Measurements from ENCODE around the gene ASTL. TPM values are rescaled to one million over a fixed set of nuclear protein-coding genes. Genes with fewer than 3 reads are reported as not detected.

The ASTL gene
- total RNA-seq, 4 donors from 2014 or later: not detected

DNA sequence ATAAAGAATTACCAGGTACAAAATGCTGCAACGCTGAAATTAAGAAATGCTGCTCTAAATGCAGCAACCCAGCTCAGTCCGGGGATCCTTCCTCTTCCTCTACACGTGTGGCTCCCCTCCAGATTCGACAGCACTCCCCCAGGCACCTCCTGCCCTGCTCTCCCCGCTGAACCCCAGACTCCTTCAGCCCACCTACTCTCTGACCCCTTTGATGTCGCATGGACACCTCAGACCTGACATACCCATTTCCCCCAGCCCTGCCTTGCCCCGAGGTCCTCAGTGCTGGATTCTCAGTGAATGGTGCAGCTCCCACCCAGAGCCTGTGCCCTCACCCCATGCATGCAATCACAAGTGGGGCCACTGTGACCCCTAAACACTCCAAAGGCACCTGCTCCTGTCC is 17.3 kb downstream of the ASTL start:
- no peak for TF ChIP-seq POLR2A (IDR thresholded peaks at IDR 0.05)
- TF ChIP-seq, protein P1, sequence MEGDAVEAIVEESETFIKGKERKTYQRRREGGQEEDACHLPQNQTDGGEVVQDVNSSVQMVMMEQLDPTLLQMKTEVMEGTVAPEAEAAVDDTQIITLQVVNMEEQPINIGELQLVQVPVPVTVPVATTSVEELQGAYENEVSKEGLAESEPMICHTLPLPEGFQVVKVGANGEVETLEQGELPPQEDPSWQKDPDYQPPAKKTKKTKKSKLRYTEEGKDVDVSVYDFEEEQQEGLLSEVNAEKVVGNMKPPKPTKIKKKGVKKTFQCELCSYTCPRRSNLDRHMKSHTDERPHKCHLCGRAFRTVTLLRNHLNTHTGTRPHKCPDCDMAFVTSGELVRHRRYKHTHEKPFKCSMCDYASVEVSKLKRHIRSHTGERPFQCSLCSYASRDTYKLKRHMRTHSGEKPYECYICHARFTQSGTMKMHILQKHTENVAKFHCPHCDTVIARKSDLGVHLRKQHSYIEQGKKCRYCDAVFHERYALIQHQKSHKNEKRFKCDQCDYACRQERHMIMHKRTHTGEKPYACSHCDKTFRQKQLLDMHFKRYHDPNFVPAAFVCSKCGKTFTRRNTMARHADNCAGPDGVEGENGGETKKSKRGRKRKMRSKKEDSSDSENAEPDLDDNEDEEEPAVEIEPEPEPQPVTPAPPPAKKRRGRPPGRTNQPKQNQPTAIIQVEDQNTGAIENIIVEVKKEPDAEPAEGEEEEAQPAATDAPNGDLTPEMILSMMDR (IDR thresholded peaks at IDR 0.05): no peak
- peaks cover 0 to 12% of the 10 kb centered on the region in 2 donors for H3K4me1 ChIP-seq
- no peaks in the 10 kb centered on the region for H3K9me3 ChIP-seq
- H3K36me3 ChIP-seq: no peaks in the 10 kb centered on the region
- H3K27ac ChIP-seq: no peak overlapping the region
- no peak for DNase-seq
- intact Hi-C loops (cut with DNase I; ENCODE audit: low total_unique reads): no loop called here
- no peak overlapping the region for H3K4me3 ChIP-seq
- H3K27me3 ChIP-seq: peaks cover 0 to 9% of the 10 kb centered on the region in 2 donors

DNA sequence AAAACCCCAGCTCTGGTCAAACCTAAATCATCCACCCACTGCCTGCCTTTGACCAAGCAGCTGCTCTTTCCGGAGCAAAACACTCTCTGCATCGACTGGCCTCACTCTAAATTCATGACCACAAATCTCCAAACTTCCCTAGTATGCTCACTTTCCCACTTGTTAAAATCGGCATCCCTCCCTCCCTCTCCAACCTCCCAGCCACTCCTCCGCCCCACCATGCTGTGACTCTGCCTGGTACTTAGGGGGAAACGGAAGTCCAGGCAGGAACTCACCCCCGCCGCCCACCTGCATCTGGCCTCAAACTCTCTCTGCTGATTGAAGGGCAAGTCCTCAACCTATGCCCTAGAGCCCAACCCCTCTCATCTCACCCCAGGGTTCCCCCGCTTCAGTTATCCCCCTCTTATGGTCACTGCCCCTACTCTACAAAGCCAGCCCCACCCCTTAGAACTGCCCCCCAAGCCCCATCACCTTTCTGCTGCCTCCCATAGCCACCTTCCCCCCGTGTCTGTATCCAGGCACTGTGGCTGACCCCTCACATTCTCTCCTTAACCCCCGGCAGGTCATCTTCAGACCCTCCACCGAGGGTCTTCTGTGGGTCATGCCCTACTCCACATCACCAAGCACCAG is 18.1 kb downstream of the ASTL start:
- TF ChIP-seq, protein P1 (IDR thresholded peaks at IDR 0.05): no peak
- no peak for TF ChIP-seq POLR2A (IDR thresholded peaks at IDR 0.05)
- H3K36me3 ChIP-seq: no peaks in the 10 kb centered on the region
- no peak overlapping the region for H3K4me3 ChIP-seq
- intact Hi-C loops (cut with DNase I; ENCODE audit: low total_unique reads): no loop called here
- no peak for DNase-seq
- H3K4me1 ChIP-seq: peaks cover 0 to 13% of the 10 kb centered on the region in 2 donors
- H3K27me3 ChIP-seq: peaks cover 0 to 12% of the 10 kb centered on the region in 2 donors
- no peak overlapping the region for H3K27ac ChIP-seq
- no peaks in the 10 kb centered on the region for H3K9me3 ChIP-seq

GRCh38 chr2:96119389-96119751 is 18.9 kb downstream of the ASTL start:
- intact Hi-C loops (cut with DNase I; ENCODE audit: low total_unique reads): no loop called here

GRCh38 chr2:96118698-96119388 is 19.5 kb downstream of the ASTL start:
- Histone ChIP-seq H3K36me3 (no peaks in the 10 kb centered on the region), H3K27me3 (peaks cover 0 to 12% of the 10 kb centered on the region in 2 donors), H3K4me3 (no peak overlapping the region), H3K4me1 (peaks cover 0 to 13% of the 10 kb centered on the region in 2 donors), H3K27ac (no peak overlapping the region), H3K9me3 (no peaks in the 10 kb centered on the region)
- TF ChIP-seq, protein P1 (IDR thresholded peaks at IDR 0.05): no peak
- TF ChIP-seq POLR2A (IDR thresholded peaks at IDR 0.05): no peak
- intact Hi-C loops (cut with DNase I; ENCODE audit: low total_unique reads): no loop called here
- no peak for DNase-seq

More at GRCh38 chr2:96119389-96119751, 18.9 kb downstream of the ASTL start:
- TF ChIP-seq, protein P1 (IDR thresholded peaks at IDR 0.05): no peak
- no peak for TF ChIP-seq POLR2A (IDR thresholded peaks at IDR 0.05)
- H3K36me3 ChIP-seq: no peaks in the 10 kb centered on the region
- H3K27me3 ChIP-seq: peaks cover 0 to 12% of the 10 kb centered on the region in 2 donors
- peaks cover 0 to 13% of the 10 kb centered on the region in 2 donors for H3K4me1 ChIP-seq
- H3K9me3 ChIP-seq: no peaks in the 10 kb centered on the region
- no peak overlapping the region for H3K4me3 ChIP-seq
- DNase-seq: no peak
- H3K27ac ChIP-seq: no peak overlapping the region

All from uterus (tissue), 4 donors.